Measurements from ENCODE around the gene DDX39B.
"Not testable (repeated sequence)": the region's sequence is repeated elsewhere in the genome, so short reads cannot be mapped to it uniquely, and the experiment has no call there.

DDX39B gene

GRCh38 chr6:31541658-31542521, at the start of gene DDX39B:
DDX39B (minus strand) TSS chr6:31542003; CDS start chr6:31540532, 1,471 bp downstream.
- peak; percentile 98 for DNase-seq (ENCODE audit: low read depth)

- DNase-seq (ENCODE audit: low read depth), result not testable (repeated sequence)
Measured at GRCh38 chr6:31590691-31591090, 48.9 kb upstream of the DDX39B start.

GRCh38 chr6:31588871-31589650, 47.3 kb upstream of the DDX39B start:
- DNase-seq (ENCODE audit: low read depth), result no peak

- no peak for DNase-seq (ENCODE audit: low read depth)
Measured at GRCh38 chr6:31587791-31588777, 46.3 kb upstream of the DDX39B start.

GRCh38 chr6:31586599-31587281, 44.9 kb upstream of the DDX39B start:
- no peak for DNase-seq (ENCODE audit: low read depth)

GRCh38 chr6:31586008-31586407, 44.2 kb upstream of the DDX39B start, which contains the start of gene LST1:
LST1 (plus strand) TSS chr6:31586277; CDS start chr6:31587300, 1,023 bp downstream.
- DNase-seq (ENCODE audit: low read depth), result no peak

- no peak for DNase-seq (ENCODE audit: low read depth)
Measured at GRCh38 chr6:31585491-31585890, 43.7 kb upstream of the DDX39B start.

- no peak for DNase-seq (ENCODE audit: low read depth)
Measured at GRCh38 chr6:31582230-31582643, 40.4 kb upstream of the DDX39B start, which contains the start of gene LTB. LTB (minus strand) TSS chr6:31582424; CDS start chr6:31582417, 7 bp downstream.

GRCh38 chr6:31581434-31582229, 39.8 kb upstream of the DDX39B start:
- DNase-seq (ENCODE audit: low read depth), result no peak

GRCh38 chr6:31580807-31581433, 39.1 kb upstream of the DDX39B start:
- no peak for DNase-seq (ENCODE audit: low read depth)

- no peak for DNase-seq (ENCODE audit: low read depth)
Measured at GRCh38 chr6:31580438-31580740, 38.6 kb upstream of the DDX39B start.

GRCh38 chr6:31579546-31580437, 38.0 kb upstream of the DDX39B start:
- DNase-seq (ENCODE audit: low read depth), result no peak

GRCh38 chr6:31579119-31579505, 37.3 kb upstream of the DDX39B start:
- DNase-seq (ENCODE audit: low read depth), result no peak

- DNase-seq (ENCODE audit: low read depth), result no peak
Measured at GRCh38 chr6:31578184-31579118, 36.6 kb upstream of the DDX39B start.

- DNase-seq (ENCODE audit: low read depth), result no peak
Measured at GRCh38 chr6:31577579-31577966, 35.8 kb upstream of the DDX39B start.

- no peak for DNase-seq (ENCODE audit: low read depth)
Measured at GRCh38 chr6:31576897-31577578, 35.2 kb upstream of the DDX39B start.
